ENCODE data around the gene PCBP3.

The PCBP3 gene

GRCh38 chr21:45981151-45982091 lies 337.9 kb downstream of the PCBP3 start, which contains the start of gene COL6A1:
Gene COL6A1 (plus strand): TSS chr21:45981770. CDS start chr21:45981851, 81 bp downstream.
- DNase-seq (ENCODE audit: low read depth), result peak; percentile 63

- DNase-seq (ENCODE audit: low read depth), result no peak
These were observed 338.7 kb downstream of the PCBP3 start for GRCh38 chr21:45982092-45982757.

GRCh38 chr21:45982758-45983648 lies 339.5 kb downstream of the PCBP3 start:
- DNase-seq (ENCODE audit: low read depth), result no peak

DNA sequence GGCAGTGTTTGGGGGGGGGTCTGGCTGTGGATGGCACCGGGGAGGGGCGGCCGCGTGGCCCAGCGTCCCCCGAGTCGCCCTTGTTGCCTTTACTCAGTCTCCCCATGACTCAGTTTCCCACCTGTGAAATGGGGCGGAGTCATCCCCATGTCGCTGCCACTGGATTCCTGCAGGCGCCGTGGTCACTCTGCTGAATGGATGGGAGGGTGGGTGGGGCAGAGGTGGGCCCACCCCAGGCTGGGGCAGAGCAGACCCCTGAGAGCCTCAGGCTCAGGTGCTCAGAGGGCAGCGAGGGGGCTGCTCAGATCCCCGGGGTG lies 340.1 kb downstream of the PCBP3 start:
- no peak for DNase-seq (ENCODE audit: low read depth)

DNA sequence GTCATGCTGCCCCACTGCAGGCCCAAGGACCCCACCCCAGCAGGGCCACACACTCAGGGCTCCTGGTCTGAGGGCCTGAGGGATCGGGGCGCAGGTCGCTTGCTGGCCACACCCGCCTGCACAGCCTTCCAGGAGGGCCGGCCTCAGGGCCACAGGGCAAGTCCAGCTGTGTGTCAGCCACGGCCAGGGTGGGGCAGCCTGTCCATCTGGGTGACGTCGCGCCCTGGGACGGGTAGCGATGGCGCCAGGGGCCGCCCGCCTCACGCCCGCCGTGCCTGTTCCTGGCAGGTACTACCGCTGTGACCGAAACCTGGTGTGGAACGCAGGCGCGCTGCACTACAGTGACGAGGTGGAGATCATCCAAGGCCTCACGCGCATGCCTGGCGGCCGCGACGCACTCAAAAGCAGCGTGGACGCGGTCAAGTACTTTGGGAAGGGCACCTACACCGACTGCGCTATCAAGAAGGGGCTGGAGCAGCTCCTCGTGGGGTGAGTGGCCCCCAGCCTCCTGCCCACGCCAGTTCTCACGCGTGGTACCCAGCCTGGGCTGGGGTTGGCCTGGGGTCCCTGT lies 340.5 kb downstream of the PCBP3 start:
- DNase-seq (ENCODE audit: low read depth), result no peak

DNA sequence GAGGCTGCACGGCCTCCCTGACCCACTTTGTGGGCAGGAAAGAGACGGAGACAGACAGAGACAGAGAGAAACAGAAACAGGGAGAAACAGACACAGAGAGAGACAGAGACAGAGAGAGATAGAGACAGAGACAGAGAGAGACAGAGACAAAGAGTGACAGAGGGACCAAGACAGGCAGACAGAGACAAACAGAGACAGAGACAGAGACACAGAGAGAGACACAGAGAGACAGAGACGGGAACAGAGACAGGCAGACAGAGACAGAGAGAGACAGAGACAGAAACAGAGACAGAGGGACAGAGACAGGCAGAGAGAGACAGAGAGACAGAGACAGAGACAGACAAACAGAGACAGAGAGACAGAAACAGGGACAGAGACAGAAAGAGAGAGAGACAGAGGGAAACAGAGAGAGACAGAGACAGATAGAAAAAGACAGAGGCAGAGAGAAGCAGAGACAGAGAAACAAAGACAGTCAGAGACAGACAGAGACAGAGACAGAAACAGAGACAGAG lies 341.1 kb downstream of the PCBP3 start:
- DNase-seq (ENCODE audit: low read depth), result no peak

DNA sequence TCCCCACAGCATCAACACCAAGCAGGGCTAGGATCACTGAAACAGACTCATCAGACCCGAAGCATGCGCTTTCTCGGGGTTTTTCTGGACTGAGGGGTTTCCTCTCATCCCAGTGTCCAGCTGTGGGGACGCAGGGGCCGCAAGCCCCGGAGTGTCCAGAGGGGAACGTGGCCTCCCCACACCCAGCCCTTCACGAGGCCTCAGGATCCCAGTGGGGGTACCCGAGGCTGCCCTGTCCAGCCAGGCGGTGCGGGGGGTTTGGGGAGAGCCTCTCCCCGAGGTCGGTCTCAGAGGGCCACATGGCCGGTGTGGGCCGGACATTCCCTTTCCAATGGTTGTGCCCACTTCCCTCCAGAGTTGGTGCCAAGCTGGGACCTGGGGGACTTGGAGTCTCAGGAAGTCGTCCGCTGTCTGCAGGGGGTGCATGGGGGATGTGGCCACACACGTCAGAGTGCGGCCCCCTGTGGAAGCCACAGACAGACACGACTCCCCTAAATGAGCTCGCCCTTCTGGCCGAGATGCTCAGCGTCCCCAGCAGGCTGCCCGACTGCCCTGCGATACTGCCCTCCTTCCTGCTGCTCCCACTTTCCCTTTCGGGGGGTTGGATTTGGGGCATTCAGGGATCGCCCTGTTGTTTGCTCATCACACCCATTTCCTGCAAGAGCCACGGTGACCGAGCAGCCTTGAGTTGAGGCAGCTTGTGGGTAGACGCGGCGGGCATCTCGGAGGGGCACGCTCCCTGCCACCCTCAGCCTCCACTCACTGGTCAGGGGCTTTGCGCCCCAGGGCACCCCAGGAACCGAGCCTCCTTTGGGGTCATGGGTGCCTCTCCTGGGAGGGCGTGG lies 342.2 kb downstream of the PCBP3 start:
- no peak for DNase-seq (ENCODE audit: low read depth)

DNA sequence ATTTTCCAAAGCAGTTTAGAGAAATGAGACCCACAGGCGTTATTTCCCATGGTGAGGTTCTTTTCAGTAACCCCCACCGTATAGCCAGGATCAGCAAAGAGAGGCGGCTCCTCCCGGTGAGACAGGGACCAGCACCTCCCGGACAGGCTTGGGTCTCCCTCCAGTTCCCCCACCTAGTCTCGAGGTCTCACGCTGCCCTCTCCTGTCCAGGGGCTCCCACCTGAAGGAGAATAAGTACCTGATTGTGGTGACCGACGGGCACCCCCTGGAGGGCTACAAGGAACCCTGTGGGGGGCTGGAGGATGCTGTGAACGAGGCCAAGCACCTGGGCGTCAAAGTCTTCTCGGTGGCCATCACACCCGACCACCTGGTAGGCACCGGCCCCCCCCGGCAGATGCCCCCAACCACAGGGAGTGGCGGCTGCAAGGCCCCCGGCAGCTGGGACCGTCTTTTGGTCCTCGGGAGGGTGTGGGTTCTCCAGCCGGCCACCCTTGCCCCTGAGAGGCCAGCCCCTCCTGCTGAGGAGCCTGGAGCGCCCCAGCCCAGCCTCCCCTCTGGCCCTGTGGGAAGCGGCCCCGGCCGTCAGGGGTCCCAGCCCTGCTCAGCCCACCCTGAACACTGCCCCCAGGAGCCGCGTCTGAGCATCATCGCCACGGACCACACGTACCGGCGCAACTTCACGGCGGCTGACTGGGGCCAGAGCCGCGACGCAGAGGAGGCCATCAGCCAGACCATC lies 343.0 kb downstream of the PCBP3 start:
- no peak for DNase-seq (ENCODE audit: low read depth)

- DNase-seq (ENCODE audit: low read depth), result no peak
These were observed 343.7 kb downstream of the PCBP3 start for GRCh38 chr21:45987121-45987711.

GRCh38 chr21:45988366-45989347 lies 345.1 kb downstream of the PCBP3 start:
- no peak for DNase-seq (ENCODE audit: low read depth)

DNA sequence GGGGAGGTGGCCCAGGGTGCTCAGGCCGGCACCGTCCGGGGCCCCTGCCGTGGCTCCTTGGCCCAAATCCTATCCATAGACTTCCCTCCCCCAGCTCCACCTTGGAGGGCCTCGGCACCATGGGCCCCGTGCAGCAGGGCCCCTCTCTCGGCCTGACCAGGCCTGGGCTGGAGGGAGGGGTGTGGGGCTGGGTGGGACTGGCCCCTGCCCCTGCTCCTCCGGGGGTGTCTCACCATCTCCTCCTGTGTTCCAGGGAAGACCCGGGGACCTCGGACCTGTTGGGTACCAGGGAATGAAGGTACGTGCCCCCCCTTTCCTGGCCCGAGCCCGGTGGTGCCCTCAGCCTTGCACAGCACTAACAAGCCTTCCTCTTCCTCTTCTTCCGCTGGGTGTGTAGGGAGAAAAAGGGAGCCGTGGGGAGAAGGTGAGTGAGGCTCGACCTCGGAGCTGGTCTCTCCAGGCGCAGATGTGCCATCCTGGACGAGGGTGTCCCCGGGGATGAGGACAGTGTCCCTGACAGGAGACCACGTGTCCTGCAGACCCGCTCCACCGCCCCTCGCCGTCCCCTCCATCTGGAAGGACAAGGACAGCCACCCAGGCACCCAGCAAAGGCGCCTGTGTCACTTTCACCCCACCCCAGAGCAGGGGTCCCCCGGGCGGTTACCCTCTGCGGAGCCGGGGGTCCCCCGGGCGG lies 346.0 kb downstream of the PCBP3 start:
- DNase-seq (ENCODE audit: low read depth), result no peak

- no peak for DNase-seq (ENCODE audit: low read depth)
These were observed 346.7 kb downstream of the PCBP3 start for GRCh38 chr21:45990049-45990711.

DNA sequence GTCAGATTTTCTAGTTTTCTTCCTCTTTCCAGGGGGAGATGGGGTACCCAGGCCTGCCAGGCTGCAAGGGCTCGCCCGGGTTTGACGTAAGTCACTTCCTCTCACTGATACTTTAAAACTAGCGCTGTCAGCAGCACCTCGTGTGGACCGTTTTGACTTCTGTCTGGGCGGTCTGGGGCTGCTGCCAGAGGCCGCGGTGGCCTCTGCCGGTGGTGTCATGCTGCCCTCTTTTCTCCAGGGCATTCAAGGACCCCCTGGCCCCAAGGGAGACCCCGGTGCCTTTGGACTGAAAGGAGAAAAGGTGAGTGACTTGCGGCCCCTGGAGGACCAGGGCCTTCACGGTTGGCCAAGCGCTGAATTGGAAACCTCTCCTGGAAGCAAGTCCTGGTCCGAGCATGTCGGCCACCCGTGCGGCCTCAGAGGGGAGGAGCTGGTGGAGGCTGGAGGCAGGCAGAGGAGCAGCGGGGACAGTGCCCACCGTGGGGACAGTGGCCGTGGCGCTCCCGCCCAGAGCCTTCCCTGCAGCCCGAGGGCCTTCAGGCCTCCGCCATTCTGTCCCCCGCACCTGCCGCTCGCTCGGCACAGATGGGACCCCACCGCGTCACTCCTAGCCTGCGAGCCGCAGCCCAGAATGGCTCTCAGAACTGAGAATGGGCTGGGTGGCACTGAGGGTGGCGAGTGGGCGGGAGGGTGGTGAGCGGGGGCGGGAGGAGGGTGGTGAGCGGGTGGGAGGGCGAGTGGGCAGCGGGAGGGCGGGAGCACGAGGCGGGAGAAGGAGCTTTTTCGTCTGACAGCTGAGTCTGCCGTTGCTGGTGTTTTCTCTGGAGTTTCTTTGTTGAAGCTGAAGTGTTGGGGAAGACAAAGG lies 347.4 kb downstream of the PCBP3 start:
- no peak for DNase-seq (ENCODE audit: low read depth)

DNA sequence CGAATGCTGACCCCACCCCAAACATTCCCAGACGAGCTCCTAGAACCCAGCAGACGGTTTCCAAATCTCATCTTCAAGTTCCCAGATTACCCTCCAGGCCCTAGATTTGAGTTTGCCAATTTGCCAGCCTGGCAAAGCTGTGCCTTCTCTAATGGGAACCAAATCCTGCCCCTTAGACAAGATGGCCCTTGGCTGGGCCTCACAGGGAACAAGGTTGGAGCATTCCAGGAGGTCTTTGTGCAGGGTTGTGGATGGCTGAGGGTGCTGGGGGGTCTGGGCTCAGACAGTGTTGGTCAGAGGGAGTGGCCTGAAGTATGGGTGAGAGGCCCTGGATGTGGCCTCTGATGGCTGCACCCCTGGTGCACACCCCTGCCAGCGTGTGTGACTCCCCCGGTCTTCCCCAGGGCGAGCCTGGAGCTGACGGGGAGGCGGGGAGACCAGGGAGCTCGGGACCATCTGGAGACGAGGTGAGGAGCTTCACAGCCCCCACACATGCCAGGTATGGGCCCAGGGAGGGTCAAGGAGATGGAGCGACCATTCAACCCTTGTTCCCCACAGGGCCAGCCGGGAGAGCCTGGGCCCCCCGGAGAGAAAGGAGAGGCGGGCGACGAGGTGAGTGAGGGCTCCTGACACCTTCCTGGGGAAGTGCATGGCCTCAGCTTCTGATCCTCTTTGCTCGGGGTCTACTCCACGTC lies 348.2 kb downstream of the PCBP3 start:
- DNase-seq (ENCODE audit: low read depth), result no peak
